PC-3 (cell line): ENCODE data around the gene INHBE. TPM values are rescaled to one million over a fixed set of nuclear protein-coding genes. Genes with fewer than 3 reads are reported as not detected.
A peak's percentile ranks its signal among the peaks of the same experiment; 100 is the strongest.

Source experiments
- ATAC-seq: fragments of 200-7000 bp; cut with Tn5 transposase; 2 replicates; pipeline ENCODE4 v1.9.1; 2020; ENCODE audit warnings: mild to moderate bottlenecking, moderate library complexity
- BruUV-seq: library from RNA; stranded (reverse); fragments of 400-500 nt; replicated peaks from 2 replicates; lab custom pipeline; 2021; lab: Mats Ljungman, UMichigan
- CTCF ChIA-PET: fragments of 300-600 bp; sonication (Branson Sonifier 250); formaldehyde crosslinking; loops from one replicate; lab custom pipeline; 2022; ENCODE audit warnings: antibody characterized with exemption; lab: Charles Lee
- POLR2A ChIA-PET: fragments of 300-600 bp; sonication (Branson Sonifier 250); formaldehyde crosslinking; loops from one replicate; lab custom pipeline; 2022; ENCODE audit warnings: antibody characterized with exemption; ENCODE audit not compliant: unreplicated experiment; lab: Charles Lee
- DNase-seq: peaks from one replicate; pipeline ENCODE4 v3.0.0-alpha.2; 2015
- H2AFZ ChIP-seq: fragments of 300-600 bp; sonication (generic); 2 replicates; pipeline ENCODE4 v1.6.0; 2016; ENCODE audit warnings: antibody characterized with exemption, low read length
- H3F3A ChIP-seq: fragments of 300-600 bp; sonication (generic); one replicate; pipeline ENCODE4 v1.6.0; 2017; ENCODE audit warnings: antibody characterized with exemption, low read length, control low read depth, mild to moderate bottlenecking; ENCODE audit not compliant: unreplicated experiment
- H3K27ac ChIP-seq: fragments of 300-600 bp; sonication (generic); 2 replicates; pipeline ENCODE4 v1.5.1; 2016; ENCODE audit warnings: mild to moderate bottlenecking, low read length
- H3K27me3 ChIP-seq: fragments of 300-600 bp; sonication (generic); 2 replicates; pipeline ENCODE4 v1.6.1; 2016; ENCODE audit warnings: low read length, mixed read lengths
- H3K36me3 ChIP-seq: fragments of 300-600 bp; sonication (generic); 2 replicates; pipeline ENCODE4 v1.6.1; 2016; ENCODE audit warnings: low read depth, mixed run types, low read length, mixed read lengths
- H3K4me1 ChIP-seq: fragments of 300-600 bp; sonication (generic); 2 replicates; pipeline ENCODE4 v1.5.1; 2016; ENCODE audit warnings: low read length; ENCODE audit not compliant: insufficient read depth
- H3K4me2 ChIP-seq: fragments of 300-600 bp; sonication (generic); 2 replicates; pipeline ENCODE4 v1.6.0; 2016; ENCODE audit warnings: low read length
- H3K4me3 ChIP-seq: fragments of 300-600 bp; sonication (generic); 2 replicates; pipeline ENCODE4 v1.5.1; 2016; ENCODE audit warnings: mild to moderate bottlenecking, low read length, mixed read lengths
- H3K79me2 ChIP-seq: fragments of 300-600 bp; sonication (generic); 2 replicates; pipeline ENCODE4 v1.6.1; 2017; ENCODE audit warnings: low read length, mixed read lengths
- H3K9ac ChIP-seq: fragments of 300-600 bp; sonication (generic); 2 replicates; pipeline ENCODE4 v1.6.0; 2016; ENCODE audit warnings: mild to moderate bottlenecking, low read length
- H3K9me2 ChIP-seq: fragments of 300-600 bp; sonication (generic); replicated peaks from 2 replicates; pipeline ENCODE4 v1.6.1; 2016; ENCODE audit warnings: mixed run types, low read length, mixed read lengths
- H3K9me3 ChIP-seq: fragments of 300-600 bp; sonication (generic); 2 replicates; pipeline ENCODE4 v1.6.1; 2016; ENCODE audit warnings: low read length, mixed read lengths
- H4K20me1 ChIP-seq: fragments of 300-600 bp; sonication (generic); 2 replicates; pipeline ENCODE4 v1.6.1; 2016; ENCODE audit warnings: low read length, mixed read lengths
- CTCF ChIP-seq: fragments of 300-600 bp; sonication (generic); conservative IDR thresholded peaks from 2 replicates; pipeline ENCODE4 v1.5.1; 2017; ENCODE audit warnings: antibody characterized with exemption, low read depth, mild to moderate bottlenecking, low read length
- EZH2 ChIP-seq: fragments of 300-600 bp; sonication (generic); IDR thresholded peaks from one replicate; pipeline ENCODE4 v1.6.1; 2017; ENCODE audit warnings: antibody characterized with exemption, mild to moderate bottlenecking, low read length; ENCODE audit not compliant: unreplicated experiment
- EZH2phosphoT487 ChIP-seq: fragments of 300-600 bp; sonication (generic); IDR thresholded peaks from 2 replicates; pipeline ENCODE4 v1.6.1; 2018; ENCODE audit warnings: mild to moderate bottlenecking, antibody characterized with exemption, low read length, borderline replicate concordance
- intact Hi-C: fragments of 100-400 bp; cut with micrococcal nuclease; formaldehyde crosslinking; loops from 2 replicates; pipeline ENCODE4 v1.9.0; 2023
- total RNA-seq: library from RNA; depleted of rRNA; stranded (reverse); fragments of >200 nt; gene quantifications from 2 replicates; pipeline ENCODE4 v1.2.3, GENCODE V29; 2014

INHBE gene
- total RNA-seq, 1 experiment from 2014 or later, result not detected

- no peak overlapping the region for H3K4me2 ChIP-seq
- no peaks in the 10 kb centered on the region for H3K9me3 ChIP-seq
- no peaks in the 10 kb centered on the region for H3K9me2 ChIP-seq
- ChIA-PET CTCF (no interaction called here), POLR2A (no interaction called here)
- TF ChIP-seq EZH2 (no peak), CTCF (no peak), EZH2phosphoT487 (no peak)
- H3K9ac ChIP-seq, result no peak overlapping the region
- peaks cover 39% of the 10 kb centered on the region for H3K27me3 ChIP-seq
- H2AFZ ChIP-seq, result no peak overlapping the region
- no peaks in the 10 kb centered on the region for H4K20me1 ChIP-seq
- no TSS peak for BruUV-seq
- no peak overlapping the region for H3K27ac ChIP-seq
- H3K79me2 ChIP-seq, result no peaks in the 10 kb centered on the region
- H3F3A ChIP-seq, result no peaks in the 10 kb centered on the region
- intact Hi-C loops, result no loop called here
- H3K4me3 ChIP-seq, result no peak overlapping the region
- H3K4me1 ChIP-seq, result no peaks in the 10 kb centered on the region
- no peaks in the 10 kb centered on the region for H3K36me3 ChIP-seq
- ATAC-seq, result peak; percentile 25
- DNase-seq, result no peak
Observed at GRCh38 chr12:57477710-57478681, 22.9 kb downstream of the INHBE start.

GRCh38 chr12:57479043-57479375 lies 23.9 kb downstream of the INHBE start:
- no peaks in the 10 kb centered on the region for H3K9me2 ChIP-seq
- H3K79me2 ChIP-seq, result no peaks in the 10 kb centered on the region
- H3K27ac ChIP-seq, result no peak overlapping the region
- H3K4me3 ChIP-seq, result no peak overlapping the region
- H3K4me1 ChIP-seq, result no peaks in the 10 kb centered on the region
- DNase-seq, result no peak
- POLR2A ChIA-PET, result no interaction called here
- ATAC-seq, result no peak
- peaks cover 32% of the 10 kb centered on the region for H3K27me3 ChIP-seq
- CTCF ChIA-PET, result no interaction called here
- H2AFZ ChIP-seq, result no peak overlapping the region
- H4K20me1 ChIP-seq, result no peaks in the 10 kb centered on the region
- H3K4me2 ChIP-seq, result no peak overlapping the region
- no TSS peak for BruUV-seq
- no peaks in the 10 kb centered on the region for H3K9me3 ChIP-seq
- no peaks in the 10 kb centered on the region for H3K36me3 ChIP-seq
- H3K9ac ChIP-seq, result no peak overlapping the region
- intact Hi-C loops, result no loop called here
- H3F3A ChIP-seq, result no peaks in the 10 kb centered on the region
- TF ChIP-seq EZH2 (no peak), CTCF (no peak), EZH2phosphoT487 (no peak)

GRCh38 chr12:57479376-57480115 lies 24.4 kb downstream of the INHBE start, which contains the start of gene ARHGAP9:
Gene ARHGAP9 (minus strand): TSS chr12:57479866. CDS start chr12:57479406, 460 bp downstream.
- DNase-seq (no peak), ATAC-seq (no peak)
- H3K4me2 ChIP-seq, result no peak within 1 kb of the TSS
- no peaks in the 10 kb centered on the region for H3K4me1 ChIP-seq
- no peaks in the 10 kb centered on the region for H3K79me2 ChIP-seq
- no peaks in the 10 kb centered on the region for H4K20me1 ChIP-seq
- H3K27me3 ChIP-seq, result peaks cover 26% of the 10 kb centered on the region
- no peak within 1 kb of the TSS for H3K4me3 ChIP-seq
- H3K36me3 ChIP-seq, result no peaks in the 10 kb centered on the region
- no peak within 1 kb of the TSS for H3K9ac ChIP-seq
- H2AFZ ChIP-seq, result no peak within 1 kb of the TSS
- BruUV-seq, result no TSS peak
- H3K9me3 ChIP-seq, result no peaks in the 10 kb centered on the region
- ChIA-PET POLR2A (no interaction called here), CTCF (no interaction called here)
- H3K9me2 ChIP-seq, result no peaks in the 10 kb centered on the region
- TF ChIP-seq CTCF (no peak), EZH2phosphoT487 (no peak), EZH2 (no peak)
- H3F3A ChIP-seq, result no peaks in the 10 kb centered on the region
- H3K27ac ChIP-seq, result no peak within 1 kb of the TSS
- intact Hi-C loops, result no loop called here
